GM21381 (cell line): ENCODE data around the gene IMMP1L.

ENCODE experiments used
- ATAC-seq: cut with Tn5 transposase; IDR thresholded peaks from one replicate; pipeline ENCODE4 v1.9.1; 2021; ENCODE audit warnings: mild to moderate bottlenecking, moderate library complexity; ENCODE audit not compliant: unreplicated experiment

IMMP1L gene

DNA sequence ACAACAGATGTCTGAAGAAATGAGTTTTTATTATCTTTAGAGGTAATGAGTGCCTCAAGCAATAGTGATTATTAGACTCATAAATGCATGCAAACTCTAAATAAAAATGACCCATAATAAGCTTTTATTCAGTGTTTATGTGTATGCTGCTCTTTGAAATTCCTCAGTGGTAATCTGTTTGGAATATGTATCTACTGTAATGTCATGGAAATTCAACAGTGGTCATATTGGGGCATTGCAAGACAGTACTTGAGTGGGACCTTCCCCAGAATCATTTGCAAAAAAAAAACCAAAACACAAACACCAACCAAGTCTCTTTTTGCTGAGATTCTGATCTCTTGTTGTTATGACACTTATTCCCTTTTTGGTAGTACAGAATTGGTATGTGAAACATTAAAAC lies 104.8 kb downstream of the IMMP1L start:
- ATAC-seq = no peak

DNA sequence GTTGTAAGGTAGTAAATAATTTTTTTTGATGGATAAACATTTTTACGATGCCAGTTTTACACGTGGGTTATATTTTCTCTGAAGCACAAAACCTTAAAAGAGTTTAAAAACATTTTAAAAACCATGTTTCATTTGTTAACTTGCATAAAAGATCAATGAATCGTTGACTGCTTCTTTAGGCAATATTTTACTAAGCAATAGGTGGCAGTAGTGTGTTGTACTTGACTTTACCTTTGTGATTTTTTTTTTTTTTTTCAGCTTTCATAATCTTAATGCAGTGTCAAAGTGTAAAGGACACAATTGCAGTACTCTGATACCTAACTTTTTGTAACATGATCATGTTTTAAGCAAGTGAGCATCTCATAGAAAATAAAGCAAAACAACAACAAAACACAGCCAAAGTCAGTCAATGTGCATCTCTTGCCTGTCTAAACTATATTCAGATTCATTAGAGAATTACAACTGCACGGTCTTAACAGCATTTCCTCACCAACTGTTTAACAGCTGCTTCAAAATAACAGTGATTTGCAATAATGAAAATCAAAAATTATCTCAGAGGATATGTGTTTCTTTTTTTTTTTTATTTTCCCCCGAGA lies 112.1 kb downstream of the IMMP1L start:
- ATAC-seq = no peak

DNA sequence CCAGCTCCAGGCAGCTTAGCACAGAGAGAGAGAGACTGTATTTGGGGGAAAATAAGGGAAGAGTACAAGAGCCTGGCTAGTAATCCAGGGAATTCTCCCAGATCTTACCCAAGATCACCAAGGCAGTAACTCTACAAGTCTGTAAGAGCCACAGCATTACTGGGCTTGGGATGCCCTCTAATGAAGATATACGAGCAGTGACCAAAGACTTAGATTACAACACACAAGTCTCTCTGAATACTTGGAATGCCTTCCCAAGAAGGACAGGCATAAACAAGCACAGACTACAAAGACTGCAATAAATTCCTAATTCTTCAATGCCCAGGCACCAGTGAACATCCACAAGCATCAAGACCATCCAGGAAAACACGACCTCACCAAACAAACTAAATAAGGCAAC lies 122.0 kb downstream of the IMMP1L start:
- no peak for ATAC-seq

DNA sequence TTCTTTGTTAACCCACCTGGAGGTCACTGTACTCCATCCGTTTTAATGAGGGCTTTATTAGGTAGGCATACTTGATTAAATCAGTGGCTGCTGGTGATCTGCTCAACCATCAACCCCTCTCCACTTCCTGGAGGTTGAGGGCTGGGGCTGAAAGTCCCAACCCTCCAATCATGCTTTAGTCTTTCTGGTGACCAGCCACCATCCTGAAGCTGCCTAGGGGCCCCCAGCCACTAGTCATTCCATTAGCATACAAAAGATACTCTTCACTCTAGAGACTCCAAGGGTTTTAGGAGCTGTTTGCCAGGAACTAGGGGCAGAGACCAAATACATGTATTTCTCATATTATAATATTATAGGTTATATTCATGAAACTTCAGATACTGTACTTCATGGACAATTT lies 126.3 kb downstream of the IMMP1L start:
- no peak for ATAC-seq
